HG03354 (cell line): ENCODE measurements around the gene PTBP3.

Experiments used
- ATAC-seq: cut with Tn5 transposase; IDR thresholded peaks from one replicate; pipeline ENCODE4 v1.9.1; 2021; ENCODE audit warnings: mild to moderate bottlenecking; ENCODE audit not compliant: unreplicated experiment, poor library complexity, severe bottlenecking

Gene PTBP3

GRCh38 chr9:112174965-112175795, 158.2 kb downstream of the PTBP3 start, which contains the start of gene SUSD1:
Gene SUSD1, minus strand, starts transcription at chr9:112175297. Its CDS starts 62 bp downstream, at chr9:112175235.
- peak; percentile 68 for ATAC-seq

- ATAC-seq, result peak; percentile 88
These were observed 159.0 kb downstream of the PTBP3 start for GRCh38 chr9:112174222-112174964.

GRCh38 chr9:112173489-112174221, 159.8 kb downstream of the PTBP3 start:
- ATAC-seq, result no peak

GRCh38 chr9:112170968-112171367, 162.5 kb downstream of the PTBP3 start:
- ATAC-seq, result no peak

GRCh38 chr9:112170235-112170634, 163.2 kb downstream of the PTBP3 start:
- ATAC-seq, result no peak

GRCh38 chr9:112169368-112169767, 164.1 kb downstream of the PTBP3 start:
- no peak for ATAC-seq

- ATAC-seq, result no peak
These were observed 165.2 kb downstream of the PTBP3 start for GRCh38 chr9:112168197-112168596.
